Stomach (tissue), 9 donors: Measurements from ENCODE around the gene NECTIN1. TPM values are rescaled to one million over a fixed set of nuclear protein-coding genes. Genes with fewer than 3 reads are reported as not detected.
A peak's percentile ranks its signal among the peaks of the same experiment; 100 is the strongest.

Experiments
- DNase-seq, 2 donors: peaks; one replicate each; pipeline versions ENCODE4 v3.0.0 to v3.0.0-alpha.2; 2013 to 2019
- H3K27ac ChIP-seq, 5 donors: fragments of 200-600 bp in 4 of 5; sonication (generic) in 4 of 5; one replicate each; pipeline ENCODE4 v1.5.1; 2013 to 2019; ENCODE audit warnings: mild to moderate bottlenecking in 1 of 5, moderate library complexity in 1 of 5
- H3K27me3 ChIP-seq, 3 donors: fragments of 200-600 bp; sonication (generic); one replicate each; pipeline ENCODE4 v1.5.1; 2017 to 2019; ENCODE audit warnings: mixed run types in 1 of 3
- H3K36me3 ChIP-seq, 4 donors: fragments of 200-600 bp; sonication (generic); 1 replicate in 3 of 4; 2 replicates in 1 of 4; pipeline ENCODE4 v1.5.1; 2016 to 2019
- H3K4me1 ChIP-seq, 4 donors: fragments of 200-600 bp; sonication (generic); one replicate each; pipeline ENCODE4 v1.5.1; 2016 to 2019
- H3K4me3 ChIP-seq, 4 donors: fragments of 200-600 bp; sonication (generic) in 3 of 4; one replicate each; pipeline ENCODE4 v1.5.1; 2016 to 2019; ENCODE audit warnings: mild to moderate bottlenecking in 1 of 4
- H3K9me3 ChIP-seq, 4 donors: fragments of 200-600 bp; sonication (generic); one replicate each; pipeline ENCODE4 v1.5.1; 2016 to 2019
- EP300 ChIP-seq: sonication (generic); formaldehyde crosslinking; IDR thresholded peaks from one replicate; pipeline ENCODE4 v1.6.1; 2017; ENCODE audit warnings: antibody characterized with exemption
- POLR2A ChIP-seq, 4 donors: fragments of 450-650 bp; IDR thresholded peaks; one replicate each; pipeline ENCODE4 v1.6.1; 2016; ENCODE audit warnings: antibody characterized with exemption in 4 of 4, control low read depth in 2 of 4, mild to moderate bottlenecking in 1 of 4, moderate library complexity in 1 of 4
- POLR2AphosphoS5 ChIP-seq, 3 donors: sonication (generic); formaldehyde crosslinking; IDR thresholded peaks; one replicate each; pipeline ENCODE4 v1.6.1; 2016; ENCODE audit warnings: antibody characterized with exemption in 3 of 3
- WGBS, 5 donors: extraction: QIAGEN DNeasy Blood & Tissue Kit in 3 of 5; methylation state at CpG; one replicate each; pipeline versions ENCODE4 v1.1.5 to v1.1.7; 2013 to 2018; 5-methylcytosine and 5-hydroxymethylcytosine counted together
- intact Hi-C: fragments of 100-400 bp; cut with DNase I; formaldehyde crosslinking; loops from one replicate; pipeline ENCODE4 v1.15.1; 2023; ENCODE audit warnings: low total_unique reads
- polyA plus RNA-seq, 3 donors: library from polyadenylated mRNA; stranded (reverse); fragments of 200-250 nt; gene quantifications; one replicate each; pipeline ENCODE4 v1.2.3, GENCODE V29; 2013
- total RNA-seq, 5 donors: library from RNA; depleted of rRNA; stranded (reverse); fragments of >200 nt; gene quantifications; one replicate each; pipeline versions ENCODE4 v1.1.0 to v1.2.3, GENCODE V29; 2014 to 2016
- TF ChIP-seq, protein P1 (sequence below), 7 experiments: fragments of 450-650 bp in 4 of 7; fragments of 200-600 bp in 3 of 7; sonication (generic) in 3 of 7; IDR thresholded peaks; one replicate each; pipeline ENCODE4 v1.5.1; 2016 to 2019; ENCODE audit warnings: antibody characterized with exemption in 7 of 7, control low read depth in 2 of 7, mild to moderate bottlenecking in 1 of 7
- donor health status: healthy with polysubstance abuse.
- donor health status: Bipolar disorder and iron deficiency.
- donor health status: healthy.

The NECTIN1 gene
- total and polyA plus RNA-seq, 8 donors: 1.2 to 92.1 (median 6.0) TPM

GRCh38 chr11:119624629-119625028, 104.4 kb downstream of the NECTIN1 start:
- TF ChIP-seq POLR2A (IDR thresholded peaks at IDR 0.05) (no peak), EP300 (no peak), POLR2AphosphoS5 (IDR thresholded peaks at IDR 0.05) (no peak)
- TF ChIP-seq, protein P1, sequence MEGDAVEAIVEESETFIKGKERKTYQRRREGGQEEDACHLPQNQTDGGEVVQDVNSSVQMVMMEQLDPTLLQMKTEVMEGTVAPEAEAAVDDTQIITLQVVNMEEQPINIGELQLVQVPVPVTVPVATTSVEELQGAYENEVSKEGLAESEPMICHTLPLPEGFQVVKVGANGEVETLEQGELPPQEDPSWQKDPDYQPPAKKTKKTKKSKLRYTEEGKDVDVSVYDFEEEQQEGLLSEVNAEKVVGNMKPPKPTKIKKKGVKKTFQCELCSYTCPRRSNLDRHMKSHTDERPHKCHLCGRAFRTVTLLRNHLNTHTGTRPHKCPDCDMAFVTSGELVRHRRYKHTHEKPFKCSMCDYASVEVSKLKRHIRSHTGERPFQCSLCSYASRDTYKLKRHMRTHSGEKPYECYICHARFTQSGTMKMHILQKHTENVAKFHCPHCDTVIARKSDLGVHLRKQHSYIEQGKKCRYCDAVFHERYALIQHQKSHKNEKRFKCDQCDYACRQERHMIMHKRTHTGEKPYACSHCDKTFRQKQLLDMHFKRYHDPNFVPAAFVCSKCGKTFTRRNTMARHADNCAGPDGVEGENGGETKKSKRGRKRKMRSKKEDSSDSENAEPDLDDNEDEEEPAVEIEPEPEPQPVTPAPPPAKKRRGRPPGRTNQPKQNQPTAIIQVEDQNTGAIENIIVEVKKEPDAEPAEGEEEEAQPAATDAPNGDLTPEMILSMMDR (IDR thresholded peaks at IDR 0.05): no peak
- Histone ChIP-seq H3K9me3 (no peaks in the 10 kb centered on the region), H3K36me3 (no peaks in the 10 kb centered on the region), H3K27me3 (peaks cover 0 to 42% (median 0%) of the 10 kb centered on the region in 3 donors), H3K27ac (no peak overlapping the region), H3K4me3 (no peak overlapping the region), H3K4me1 (peaks cover 0 to 6% (median 0%) of the 10 kb centered on the region in 4 donors)
- DNase-seq: no peak
- 88 to 95% (median 92%) methylated on average over 6 of the region's 6 CpGs for WGBS, 5 donors
- intact Hi-C loops: no loop called here

DNA sequence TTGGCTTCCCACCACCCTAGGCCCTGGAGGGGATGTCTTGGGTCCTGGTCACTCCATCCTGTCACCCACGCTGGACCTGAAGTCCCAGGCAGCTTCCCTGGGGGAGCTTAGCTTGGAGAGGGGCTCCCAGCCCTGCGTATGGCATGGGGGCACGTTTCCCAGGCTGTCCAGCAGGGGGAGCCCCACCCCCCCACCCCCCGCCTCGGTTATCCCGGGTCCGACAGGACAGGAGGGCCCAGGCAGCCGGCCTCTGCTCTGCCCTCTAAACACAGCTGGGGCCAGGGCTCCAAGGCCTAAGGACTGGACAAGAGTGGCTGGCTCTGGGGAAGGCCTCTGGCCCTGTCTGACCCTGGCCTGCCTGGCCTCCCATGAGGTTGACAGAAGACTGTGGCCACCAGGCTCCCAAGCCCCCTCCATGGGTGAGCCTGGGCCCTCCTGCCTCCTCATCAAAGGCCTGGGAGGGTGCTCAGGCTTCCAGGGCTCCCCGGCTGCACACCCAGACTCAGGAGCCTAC, 104.8 kb downstream of the NECTIN1 start:
- H3K4me1 ChIP-seq: peaks cover 0 to 6% (median 0%) of the 10 kb centered on the region in 4 donors
- 34 to 42% (median 34%) methylated on average over 4 to 9 of the region's 9 CpGs; no CpG with 5 or more reads in 1 of the 5 donors for WGBS, 5 donors
- intact Hi-C loops: no loop called here

DNA sequence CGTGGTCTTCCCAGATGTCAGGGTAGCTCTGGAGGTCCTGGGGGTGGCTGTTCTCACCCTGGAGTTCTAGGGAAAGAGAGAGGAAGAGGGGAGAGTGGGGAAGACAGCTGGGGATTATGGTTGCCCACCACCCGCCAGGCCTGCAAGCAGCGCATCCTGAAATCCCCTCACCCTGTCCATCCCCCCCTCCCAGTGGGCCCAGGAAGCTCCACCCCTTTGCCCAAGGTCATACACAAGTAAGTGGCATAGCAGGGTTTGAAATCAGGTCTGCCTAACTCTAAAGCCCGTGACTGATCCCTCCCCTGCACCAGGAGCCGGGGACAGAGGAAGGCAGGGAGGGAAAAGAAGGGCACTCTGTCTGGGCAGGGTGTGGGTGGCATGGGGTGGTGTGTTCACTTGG, 105.3 kb downstream of the NECTIN1 start:
- Histone ChIP-seq H3K27me3 (peaks cover 0 to 38% (median 0%) of the 10 kb centered on the region in 3 donors), H3K9me3 (no peaks in the 10 kb centered on the region), H3K4me3 (no peak overlapping the region), H3K4me1 (peaks cover 0 to 6% (median 0%) of the 10 kb centered on the region in 4 donors), H3K36me3 (no peaks in the 10 kb centered on the region), H3K27ac (no peak overlapping the region)
- intact Hi-C loops: no loop called here
- TF ChIP-seq POLR2AphosphoS5 (IDR thresholded peaks at IDR 0.05) (no peak), EP300 (no peak)
- 67 to 76% (median 68%) methylated on average over 4 to 5 of the region's 5 CpGs for WGBS, 5 donors
- DNase-seq: no peak

More for the DNA sequence above, 104.8 kb downstream of the NECTIN1 start:
- Histone ChIP-seq H3K9me3 (no peaks in the 10 kb centered on the region), H3K27me3 (peaks cover 0 to 42% (median 0%) of the 10 kb centered on the region in 3 donors), H3K27ac (no peak overlapping the region), H3K36me3 (no peaks in the 10 kb centered on the region), H3K4me3 (no peak overlapping the region)
- no peak for DNase-seq
- TF ChIP-seq, protein P1 (IDR thresholded peaks at IDR 0.05): peak in 3 of 7 experiments; percentile 33 to 55 (median 40)
- no peak for TF ChIP-seq POLR2AphosphoS5 (IDR thresholded peaks at IDR 0.05)

GRCh38 chr11:119622454-119623143, 106.4 kb downstream of the NECTIN1 start:
- peaks cover 0 to 13% (median 0%) of the 10 kb centered on the region in 4 donors for H3K4me1 ChIP-seq
- H3K9me3 ChIP-seq: no peaks in the 10 kb centered on the region
- no peaks in the 10 kb centered on the region for H3K36me3 ChIP-seq
- TF ChIP-seq POLR2A (IDR thresholded peaks at IDR 0.05): no peak
- TF ChIP-seq EP300: no peak
- TF ChIP-seq, protein P1 (IDR thresholded peaks at IDR 0.05): no peak
- TF ChIP-seq POLR2AphosphoS5 (IDR thresholded peaks at IDR 0.05): no peak
- 77 to 86% (median 82%) methylated on average over 13 to 17 of the region's 17 CpGs for WGBS, 5 donors
- no peak for DNase-seq
- H3K4me3 ChIP-seq: no peak overlapping the region
- intact Hi-C loops: no loop called here
- no peak overlapping the region for H3K27ac ChIP-seq
- peaks cover 0 to 35% (median 0%) of the 10 kb centered on the region in 3 donors for H3K27me3 ChIP-seq

DNA sequence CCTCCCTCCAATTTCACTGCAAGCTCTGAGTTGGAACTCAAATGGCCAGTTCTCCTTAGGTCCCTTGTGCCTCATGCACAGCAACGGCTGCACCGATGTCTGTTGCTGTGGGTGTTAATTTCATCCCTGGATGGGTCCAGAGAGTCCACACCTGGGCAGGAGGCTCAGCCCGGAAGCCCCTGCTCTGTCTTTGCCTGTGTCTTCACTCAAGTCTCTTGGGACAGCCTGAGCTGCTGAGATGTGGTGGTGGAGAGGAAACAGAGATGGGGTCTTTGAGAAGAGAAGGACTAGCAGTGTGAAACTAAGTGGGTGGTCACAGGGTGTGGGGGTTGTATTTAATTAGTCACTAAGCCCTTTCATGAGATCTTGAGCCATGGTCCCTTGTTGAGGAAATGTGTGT, 109.3 kb downstream of the NECTIN1 start:
- no peaks in the 10 kb centered on the region for H3K36me3 ChIP-seq
- peaks cover 0 to 24% (median 0%) of the 10 kb centered on the region in 4 donors for H3K4me1 ChIP-seq
- intact Hi-C loops: no loop called here
- no peaks in the 10 kb centered on the region for H3K9me3 ChIP-seq
- 64 to 79% (median 70%) methylated on average over 3 of the region's 3 CpGs for WGBS, 5 donors
- peaks cover 0 to 16% (median 0%) of the 10 kb centered on the region in 3 donors for H3K27me3 ChIP-seq
- H3K27ac ChIP-seq: no peak overlapping the region
- DNase-seq: no peak
- no peak overlapping the region for H3K4me3 ChIP-seq
- TF ChIP-seq EP300 (no peak), POLR2AphosphoS5 (IDR thresholded peaks at IDR 0.05) (no peak), POLR2A (IDR thresholded peaks at IDR 0.05) (no peak)
- TF ChIP-seq, protein P1 (IDR thresholded peaks at IDR 0.05): no peak
